ENCODE results near the gene MOB4.
A peak's percentile ranks its signal among the peaks of the same experiment; 100 is the strongest.
"Not testable (repeated sequence)": the region's sequence is repeated elsewhere in the genome, so short reads cannot be mapped to it uniquely, and the experiment has no call there.

The MOB4 gene

DNA sequence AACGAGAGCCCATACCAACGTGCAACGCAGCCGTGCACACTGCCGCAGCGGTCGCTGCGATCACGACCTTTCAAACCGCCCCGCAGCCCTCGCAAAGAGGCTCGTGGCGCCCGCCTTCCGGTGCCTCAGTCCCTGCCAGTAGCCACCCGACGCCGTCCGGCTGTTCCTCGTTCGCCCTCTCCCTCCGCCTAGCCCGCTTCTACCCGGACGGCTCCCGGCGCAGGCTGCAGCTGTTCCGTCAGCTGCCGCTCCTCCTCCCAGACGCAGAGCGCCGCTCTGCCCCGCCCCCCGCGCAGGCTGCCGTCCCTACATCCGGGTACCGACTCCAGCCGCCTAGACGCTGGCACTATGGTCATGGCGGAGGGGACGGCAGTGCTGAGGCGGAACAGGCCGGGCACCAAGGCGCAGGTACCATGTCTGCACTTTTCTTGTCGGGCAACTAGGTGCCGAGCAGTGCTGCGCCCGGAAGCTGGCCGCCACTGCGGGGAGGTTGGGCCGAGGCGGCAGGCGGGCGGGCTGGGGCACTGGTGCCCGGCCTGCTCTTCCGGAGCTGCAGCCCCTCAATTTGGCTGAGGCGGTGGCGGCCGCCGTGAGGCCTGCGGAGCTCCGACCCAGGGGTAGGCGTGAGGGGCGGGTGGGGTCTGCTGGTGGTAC, at the start of gene MOB4:
TSS of gene MOB4 (plus strand) at position 328 of the 654 bp plus-strand sequence. CDS start at position 349, 21 bp downstream.
- DNase-seq (ENCODE audit: low read depth, low spot score), result peak; percentile 84

DNA sequence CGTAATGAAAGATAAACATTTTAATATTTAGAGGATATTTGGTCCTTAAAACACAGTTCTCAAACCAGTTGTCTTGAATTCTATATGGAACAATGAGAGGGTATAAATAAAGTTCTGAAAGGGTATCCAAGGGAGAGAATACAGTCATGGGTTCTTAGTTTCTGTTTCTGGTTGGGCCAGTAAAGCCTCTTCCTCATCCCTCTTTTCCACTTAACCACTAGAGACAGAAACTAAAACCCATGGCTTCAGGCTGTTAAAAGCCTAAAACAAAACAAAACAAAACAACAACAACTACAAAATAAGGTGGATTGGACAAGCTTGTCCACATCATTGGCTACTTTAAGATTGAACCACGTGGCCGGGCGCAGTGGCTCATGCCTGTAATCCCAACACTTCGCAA, 43.7 kb upstream of the MOB4 start:
- no peak for DNase-seq (ENCODE audit: low read depth, low spot score)

DNA sequence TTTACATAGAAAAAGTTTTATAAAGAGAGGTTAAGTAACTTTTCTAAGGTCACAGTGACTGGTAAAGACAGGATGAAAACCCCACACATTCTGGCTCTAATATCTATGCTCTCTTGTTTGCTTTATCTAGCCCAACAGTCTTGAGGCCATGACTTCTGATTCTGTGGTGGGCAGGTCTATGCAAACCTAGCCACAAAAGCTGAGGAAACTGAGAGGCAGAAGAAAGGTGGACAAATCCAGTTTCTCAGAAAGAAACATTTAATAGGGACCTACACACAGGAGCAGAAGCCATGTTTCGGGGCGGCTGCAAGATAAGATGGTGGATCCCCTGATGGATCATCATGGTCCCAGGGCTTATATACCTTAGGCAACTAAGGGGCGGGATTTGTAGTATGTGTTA, 38.1 kb upstream of the MOB4 start:
- DNase-seq (ENCODE audit: low read depth, low spot score), result no peak

DNA sequence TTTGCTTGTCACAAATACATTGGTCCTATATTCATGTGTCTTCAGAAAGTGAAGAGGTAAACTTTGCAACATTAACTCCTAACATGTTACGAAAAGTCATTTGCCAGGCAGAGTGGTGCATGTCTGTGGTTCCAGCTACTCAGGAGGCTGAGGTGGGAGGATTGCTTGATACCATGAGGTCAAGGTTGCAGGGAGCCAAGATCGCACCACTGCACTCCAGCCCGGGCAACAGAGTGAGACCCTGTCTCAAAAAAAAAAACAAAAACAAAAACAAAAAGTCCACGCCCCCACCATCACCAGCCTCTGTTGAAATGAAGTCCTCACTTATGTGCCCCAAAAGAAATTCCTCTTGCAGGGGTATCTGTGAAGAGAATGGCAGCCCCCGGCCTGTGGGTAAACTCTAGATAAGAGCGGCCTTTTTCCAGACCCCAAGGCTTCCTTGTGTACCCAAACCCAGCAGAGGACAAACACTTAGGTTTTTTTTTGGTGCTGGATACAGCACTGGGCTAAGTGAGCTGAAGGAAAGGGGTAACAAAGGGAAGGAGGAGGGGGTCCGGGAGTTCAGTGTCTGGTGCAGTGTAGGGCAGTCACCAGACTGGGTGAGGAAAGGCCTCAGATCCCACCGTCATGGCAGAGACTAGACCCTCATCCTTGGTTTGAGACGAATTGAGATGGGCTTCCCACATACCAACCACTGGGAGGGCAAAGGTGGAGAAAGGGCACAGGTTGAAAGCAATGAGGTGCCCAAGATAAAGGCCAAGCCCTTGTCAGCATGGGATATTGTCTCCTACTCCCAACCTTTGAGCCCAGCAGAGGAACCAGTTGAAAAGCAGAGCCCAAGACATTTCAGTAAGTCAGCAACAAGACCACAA, 35.5 kb upstream of the MOB4 start:
- DNase-seq (ENCODE audit: low read depth, low spot score), result no peak

DNA sequence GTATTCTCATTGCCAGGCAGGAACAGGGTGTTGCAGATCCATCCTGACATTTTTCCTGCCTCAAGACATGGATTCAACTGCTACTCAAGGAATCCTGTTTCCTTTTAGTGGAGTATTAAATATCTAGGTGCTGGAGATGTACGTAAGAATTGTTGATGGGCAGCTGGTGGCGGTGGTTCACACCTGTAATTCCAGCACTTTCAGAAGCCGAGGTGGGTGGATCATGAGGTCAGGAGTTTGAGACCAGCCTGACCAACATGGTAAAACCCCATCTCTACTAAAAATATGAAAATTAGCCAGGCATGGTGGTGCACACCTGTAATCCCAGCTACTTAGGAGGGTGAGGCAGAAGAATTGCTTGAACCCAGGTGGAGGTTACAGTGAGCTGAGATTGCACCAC, 31.6 kb upstream of the MOB4 start:
- not testable (repeated sequence) for DNase-seq (ENCODE audit: low read depth, low spot score)

DNA sequence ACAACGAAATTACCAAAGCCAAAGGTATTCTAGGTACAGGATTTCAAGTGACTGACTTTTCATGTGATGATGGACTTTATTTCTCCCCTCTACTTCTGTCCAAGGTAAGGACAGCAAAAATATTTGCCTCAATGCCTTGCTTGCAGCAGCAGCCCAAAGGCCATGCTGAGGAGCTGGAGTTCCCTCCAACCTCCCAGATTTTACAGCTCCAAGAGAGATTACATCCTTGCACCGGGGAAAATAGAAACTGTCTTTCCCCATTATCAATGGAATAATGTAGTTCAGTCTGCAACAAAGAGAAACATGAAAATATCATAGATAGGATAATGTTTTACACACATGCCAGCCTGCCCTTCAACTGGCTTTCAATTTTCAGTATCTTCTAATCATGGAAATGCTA, 29.7 kb upstream of the MOB4 start:
- DNase-seq (ENCODE audit: low read depth, low spot score), result no peak

DNA sequence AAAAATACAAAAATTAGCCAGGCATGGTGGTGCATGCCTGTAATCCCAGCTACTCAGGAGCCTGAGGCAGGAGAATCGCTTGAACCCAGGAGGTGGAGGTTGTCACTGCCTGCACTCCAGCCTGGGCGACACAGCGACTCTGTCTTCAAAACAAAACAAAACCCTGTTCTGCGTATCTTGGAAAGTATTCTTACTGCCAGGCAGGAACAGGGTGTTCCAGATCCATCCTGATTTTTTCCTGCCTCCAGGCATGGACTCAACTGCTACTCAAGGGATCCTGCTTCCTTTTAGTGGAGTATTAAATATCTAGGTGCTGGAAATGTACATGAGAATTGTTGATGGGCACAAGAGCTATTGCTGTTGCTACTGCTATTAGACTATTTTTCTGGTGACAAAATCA, 28.5 kb upstream of the MOB4 start:
- no peak for DNase-seq (ENCODE audit: low read depth, low spot score)

DNA sequence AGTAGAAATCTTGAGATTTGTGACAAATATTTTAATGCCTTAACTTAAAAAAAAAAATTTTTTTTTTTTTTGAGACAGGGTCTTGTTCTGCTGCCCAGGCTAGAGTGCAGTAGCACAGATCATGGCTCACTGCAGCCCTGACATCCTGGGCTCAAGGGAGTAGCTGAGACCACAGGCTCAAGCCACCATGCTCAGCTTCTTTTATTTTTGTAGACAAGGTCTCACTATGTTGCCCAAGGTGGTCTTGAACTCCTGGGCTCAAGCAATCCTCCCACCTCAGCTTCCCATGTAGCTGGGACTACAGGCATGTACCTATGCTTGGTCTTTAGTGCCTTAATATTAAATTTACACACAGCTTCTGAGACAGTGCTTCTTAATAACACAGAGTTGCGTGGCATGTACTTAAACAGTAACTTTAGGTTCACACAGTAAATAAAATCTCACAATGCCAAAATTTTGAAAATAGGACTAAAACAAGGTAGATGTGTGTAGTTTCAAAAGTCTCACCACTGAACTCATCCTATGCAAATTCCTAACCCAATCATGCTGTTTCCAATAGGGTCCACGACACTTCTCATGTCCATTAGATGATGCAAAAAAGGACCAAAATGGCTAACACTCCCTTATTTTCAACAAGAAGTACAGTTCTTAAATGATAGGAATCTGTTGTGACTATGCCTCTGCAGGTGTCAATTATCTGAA, 20.3 kb upstream of the MOB4 start:
- DNase-seq (ENCODE audit: low read depth, low spot score), result no peak

DNA sequence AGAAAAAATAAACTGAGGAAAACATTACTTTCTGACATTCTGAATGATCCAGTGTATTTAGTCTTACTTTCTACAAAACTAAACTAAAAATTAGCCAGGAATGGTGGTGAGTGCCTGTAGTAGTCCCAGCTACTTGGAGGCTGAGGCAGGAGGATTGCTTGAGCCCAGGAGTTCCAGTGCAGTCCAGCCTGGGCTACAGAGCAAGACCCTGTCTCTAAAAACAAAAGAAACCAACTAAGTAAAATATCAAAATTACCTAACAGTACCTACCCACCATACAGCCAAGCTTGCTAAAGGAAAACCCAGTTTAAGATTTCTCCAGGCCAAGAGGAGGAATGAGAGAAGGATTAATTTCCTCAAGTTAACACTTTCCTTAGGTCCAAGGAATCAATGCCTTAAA, 19.2 kb upstream of the MOB4 start:
- no peak for DNase-seq (ENCODE audit: low read depth, low spot score)

DNA sequence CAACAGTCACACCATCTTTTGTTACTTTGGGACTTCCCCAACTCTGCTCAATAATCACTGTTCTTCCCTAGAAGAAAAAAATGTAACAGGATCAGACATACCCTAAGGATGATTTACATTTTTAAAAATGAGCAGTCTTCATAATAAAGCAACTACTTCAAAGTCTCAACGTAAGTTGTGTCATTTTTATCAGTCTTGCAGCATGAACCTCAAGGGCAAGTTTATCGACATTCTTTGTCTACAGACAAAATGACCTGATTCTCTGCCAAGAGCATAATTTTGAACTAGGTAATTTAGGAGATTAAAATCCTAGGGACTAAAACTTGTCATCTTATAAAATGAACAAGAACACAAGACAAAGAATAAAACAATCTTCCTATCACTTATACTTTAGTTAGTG, 18.5 kb upstream of the MOB4 start:
- DNase-seq (ENCODE audit: low read depth, low spot score), result no peak

DNA sequence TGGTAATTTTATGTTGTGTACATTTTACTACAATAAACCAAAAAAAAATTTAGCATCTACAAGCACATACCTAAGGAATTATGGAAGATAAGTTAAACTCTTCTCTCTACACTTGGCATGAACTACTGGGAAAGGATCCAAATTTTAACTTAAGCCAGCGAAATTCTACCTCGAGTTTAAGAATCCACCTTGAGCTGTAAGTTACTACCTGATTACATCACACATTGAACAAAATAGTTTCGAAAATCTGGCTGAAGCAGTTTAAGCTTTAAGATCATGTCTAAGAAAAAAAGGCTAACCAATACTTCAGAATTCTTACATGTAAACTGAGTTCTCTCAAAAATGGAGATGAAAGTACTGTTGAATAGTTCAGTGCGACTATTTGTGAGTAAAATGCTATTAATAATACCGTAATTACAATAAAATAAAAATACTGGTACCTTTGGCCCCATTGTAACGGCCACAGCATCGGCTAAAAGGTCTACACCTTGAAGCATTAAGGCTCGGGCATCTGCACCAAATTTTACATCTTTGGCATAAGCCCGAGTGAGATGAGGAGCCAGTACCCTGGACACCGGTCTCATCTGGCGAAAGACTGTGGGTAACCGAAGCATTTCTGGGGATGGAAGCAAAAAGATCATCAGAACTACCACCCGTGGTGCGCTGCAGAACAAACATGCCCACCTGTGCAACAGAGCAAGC, 17.5 kb upstream of the MOB4 start:
- DNase-seq (ENCODE audit: low read depth, low spot score), result no peak

DNA sequence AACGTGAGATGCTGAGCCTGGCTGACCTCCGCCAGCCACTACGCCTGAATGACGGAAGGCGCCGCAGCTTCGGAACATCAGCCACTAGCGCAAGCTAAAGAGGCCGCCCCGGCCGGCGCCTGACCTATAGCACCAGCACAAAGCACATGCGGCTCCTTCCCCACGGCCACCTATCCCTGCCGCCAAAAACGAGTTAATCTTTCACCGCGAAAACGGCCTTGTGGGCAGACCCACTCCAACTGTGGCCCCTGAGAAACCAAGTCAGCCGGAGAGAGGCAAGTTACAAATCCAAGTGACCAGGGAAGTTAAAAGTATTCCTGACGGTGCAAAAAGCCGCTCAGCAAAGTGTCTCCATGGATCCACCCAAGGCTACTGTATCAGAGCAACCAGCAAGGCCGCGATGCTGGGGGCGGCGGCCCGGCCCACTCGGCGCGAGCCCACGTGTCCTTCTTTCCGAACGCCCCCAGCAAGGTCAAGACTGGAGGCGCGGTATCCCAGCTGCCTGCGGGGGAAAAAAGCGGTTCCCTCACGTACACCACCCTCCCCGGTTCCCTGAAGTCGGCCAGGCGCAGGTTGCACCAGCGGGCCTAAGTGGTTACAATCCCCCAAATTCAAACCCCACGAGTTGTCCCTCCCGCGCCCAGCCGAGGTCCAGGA, 16.8 kb upstream of the MOB4 start:
- DNase-seq (ENCODE audit: low read depth, low spot score), result no peak

DNA sequence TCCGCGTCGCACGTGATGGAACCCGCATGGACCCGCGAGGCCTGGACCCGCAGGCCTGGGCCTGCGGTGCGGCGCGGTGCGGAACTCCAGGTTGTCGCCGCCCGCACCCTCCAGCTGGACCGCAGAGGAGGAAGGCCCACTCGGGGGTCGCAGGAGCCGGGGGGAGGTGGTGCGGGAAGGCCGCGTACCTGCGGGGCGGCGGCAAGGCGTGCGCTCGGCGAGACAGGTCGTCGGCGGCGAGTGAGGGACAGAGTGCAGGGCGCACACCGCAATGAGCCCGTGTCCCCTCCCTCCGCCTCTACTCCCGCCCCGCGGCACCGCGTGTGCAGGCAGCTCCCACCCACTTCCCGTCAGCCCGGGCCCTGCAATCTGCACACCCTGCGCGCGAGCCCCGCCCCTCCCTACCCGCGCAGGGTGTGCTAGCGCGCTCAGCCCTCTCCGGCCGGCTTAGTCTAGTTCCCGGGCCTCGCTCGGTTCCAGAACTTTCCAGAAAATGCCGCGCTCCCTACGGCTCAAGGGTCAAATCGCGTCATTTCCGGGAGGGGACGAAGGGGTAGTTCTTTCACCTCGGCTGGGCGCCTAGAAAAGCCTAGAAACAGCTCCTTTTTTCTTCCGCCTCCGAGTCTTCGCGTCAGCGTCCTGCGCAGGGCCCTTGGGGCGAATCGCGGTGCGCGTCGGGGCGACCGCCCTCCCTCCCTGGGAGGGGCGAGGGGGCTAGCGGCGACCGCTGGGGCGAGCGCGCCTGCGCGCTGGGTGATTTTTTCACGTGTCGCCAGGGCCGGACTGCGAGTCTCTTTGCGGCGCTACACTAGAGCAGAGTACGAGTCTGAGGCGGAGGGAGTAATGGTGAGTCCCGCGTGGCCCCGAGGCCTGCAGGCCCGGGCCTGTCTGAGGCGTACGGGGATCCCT, 16.0 kb upstream of the MOB4 start, which contains the start of the genes HSPD1 and HSPE1:
TSS of gene HSPD1 (minus strand) at position 247 of the 909 bp plus-strand sequence. CDS start 992 bp downstream, outside the sequence.
TSS of gene HSPE1 (plus strand) at position 786 of the 909 bp plus-strand sequence. CDS start at position 844, 58 bp downstream.
- peak; percentile 99 for DNase-seq (ENCODE audit: low read depth, low spot score)

DNA sequence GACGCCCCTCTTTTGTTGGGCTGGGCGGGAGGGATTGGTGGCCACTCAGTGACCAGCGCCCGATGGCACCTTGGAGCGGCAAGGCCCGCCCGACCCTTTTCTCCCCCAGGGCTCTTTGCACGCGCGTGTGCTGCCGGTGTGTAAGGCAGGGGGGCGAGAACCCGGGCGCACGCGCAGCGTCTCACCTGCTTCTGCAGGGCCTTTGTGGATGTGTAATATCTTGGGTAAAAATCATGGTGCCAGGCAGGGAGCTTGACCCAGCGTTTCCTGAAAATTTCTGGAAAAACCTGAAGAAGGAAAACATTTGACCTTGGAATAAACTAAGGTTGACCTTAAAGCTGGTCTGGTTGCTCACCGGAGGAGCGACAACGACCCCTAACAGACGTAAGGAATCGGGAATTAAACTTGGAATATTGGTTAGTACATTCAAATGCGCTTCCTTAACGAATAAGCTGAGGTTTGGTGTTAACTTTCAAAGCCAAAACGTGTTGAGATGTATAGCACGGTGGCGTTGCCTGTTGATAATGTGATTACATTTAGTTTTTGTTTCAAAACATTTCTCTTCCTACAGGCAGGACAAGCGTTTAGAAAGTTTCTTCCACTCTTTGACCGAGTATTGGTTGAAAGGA, 15.2 kb upstream of the MOB4 start:
- DNase-seq (ENCODE audit: low read depth, low spot score), result no peak

DNA sequence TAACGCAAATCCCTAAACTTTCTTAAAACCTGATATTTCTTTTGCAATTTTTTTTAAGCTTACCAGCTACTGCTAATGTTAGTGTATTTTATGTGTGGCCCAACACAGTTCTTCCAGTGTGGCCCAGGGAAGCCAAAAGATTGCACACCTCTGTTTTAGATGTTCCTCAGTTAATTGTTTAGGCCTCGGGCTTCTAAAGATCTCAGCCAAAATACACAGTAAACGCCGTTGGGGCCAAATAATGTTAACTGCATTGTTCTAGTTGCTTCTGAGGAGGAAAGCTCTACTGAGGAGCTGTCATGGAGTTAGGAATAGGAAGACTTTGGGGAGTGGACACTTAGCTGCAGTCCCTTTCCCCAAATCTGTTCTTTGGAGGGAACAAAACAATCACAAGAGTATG, 13.7 kb upstream of the MOB4 start:
- no peak for DNase-seq (ENCODE audit: low read depth, low spot score)

DNA sequence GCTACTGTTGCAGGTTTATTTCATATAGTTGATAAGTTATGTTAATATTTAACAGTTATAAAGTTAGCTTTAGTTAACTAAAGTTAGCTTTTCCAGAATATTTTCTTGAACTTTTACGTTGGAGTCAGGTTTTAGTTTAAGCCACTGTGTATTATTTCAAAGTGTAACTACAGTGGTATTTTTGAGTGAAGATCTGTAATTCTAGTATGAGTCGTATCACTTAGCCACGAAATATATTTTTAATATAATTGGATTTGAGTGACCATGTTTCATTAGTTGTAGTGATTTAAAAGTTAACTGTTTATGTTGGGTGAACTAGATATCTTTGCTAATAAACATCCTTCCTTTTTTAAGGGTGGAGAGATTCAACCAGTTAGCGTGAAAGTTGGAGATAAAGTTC, 13.2 kb upstream of the MOB4 start:
- no peak for DNase-seq (ENCODE audit: low read depth, low spot score)

DNA sequence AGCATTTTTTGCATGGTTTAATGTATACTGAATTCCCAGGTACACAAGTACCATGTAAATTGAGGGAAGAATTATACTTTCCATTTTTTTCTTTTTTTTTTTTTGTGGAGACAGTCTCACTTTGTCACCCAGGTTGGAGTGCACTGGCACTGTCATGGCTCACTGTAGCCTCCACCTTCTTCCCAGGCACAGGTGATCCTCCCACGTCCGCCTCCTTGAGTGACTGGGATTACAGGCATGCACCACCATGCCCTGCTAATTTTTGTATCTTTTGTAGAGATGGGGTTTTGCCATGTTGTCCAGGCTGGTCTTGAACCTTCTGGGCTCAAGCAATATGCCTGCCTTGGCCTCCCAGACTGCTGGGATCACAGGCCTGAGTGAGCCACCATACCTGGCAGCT, 11.9 kb upstream of the MOB4 start:
- no peak for DNase-seq (ENCODE audit: low read depth, low spot score)

DNA sequence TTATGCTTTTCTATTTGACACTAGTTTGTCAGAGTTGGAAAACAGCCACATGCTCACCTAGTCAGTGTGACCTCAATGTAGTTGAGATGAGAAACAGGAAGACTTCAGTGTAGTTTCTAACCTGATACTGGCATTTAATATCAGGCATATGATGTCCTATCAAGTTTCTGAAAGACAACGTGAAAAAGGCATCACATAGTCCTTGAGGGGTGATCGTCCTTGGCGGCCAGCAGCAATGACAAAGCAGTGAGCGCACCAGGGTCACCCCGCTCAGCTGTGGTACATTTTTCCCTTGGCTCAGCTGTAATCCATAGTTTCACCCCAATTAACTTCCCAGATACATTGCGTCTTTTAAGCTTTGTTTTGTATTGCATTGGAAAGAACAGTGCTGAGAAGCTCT, 11.4 kb upstream of the MOB4 start:
- no peak for DNase-seq (ENCODE audit: low read depth, low spot score)

DNA sequence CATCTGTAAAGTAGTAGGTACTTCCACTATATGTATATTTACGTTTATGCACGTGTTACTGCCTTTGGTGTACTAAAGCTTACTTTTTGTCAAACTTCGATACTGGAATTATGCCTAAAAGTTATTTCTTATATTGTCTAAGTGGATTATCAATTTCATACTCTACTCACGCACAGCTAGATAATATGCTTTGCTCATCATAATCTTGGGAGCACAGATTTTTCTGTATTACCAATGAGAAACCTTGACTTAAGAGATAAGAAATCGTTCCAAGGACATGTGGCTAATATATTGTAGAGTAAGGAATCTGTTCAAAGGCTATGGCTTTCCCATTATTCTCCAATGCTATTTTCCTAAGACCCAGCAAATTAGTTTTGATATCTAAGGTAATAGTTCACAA, 9.2 kb upstream of the MOB4 start:
- DNase-seq (ENCODE audit: low read depth, low spot score), result no peak

DNA sequence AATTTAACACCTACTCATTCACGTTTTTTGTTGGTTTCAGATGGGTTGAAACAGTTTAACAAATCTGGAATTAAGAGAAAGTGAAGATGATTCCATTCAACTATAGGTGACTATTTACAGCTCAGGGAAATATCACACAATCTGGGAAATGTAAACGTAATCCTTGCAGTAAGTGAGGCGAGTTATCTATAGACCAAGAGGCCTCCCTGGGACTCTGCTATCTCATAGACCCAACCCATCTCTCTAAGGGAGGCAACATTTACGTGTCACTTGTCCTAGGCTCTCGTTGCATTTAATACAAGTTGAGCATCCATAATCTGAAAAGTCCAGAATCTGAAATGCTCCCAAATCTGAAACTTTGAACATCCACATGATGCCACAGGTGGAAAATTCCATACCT, 2.0 kb upstream of the MOB4 start:
- no peak for DNase-seq (ENCODE audit: low read depth, low spot score)

All from brain pericyte (primary cell).